Fibroblast of villous mesenchyme (primary cell): ENCODE measurements around the gene SLC22A16. TPM values are rescaled to one million over a fixed set of nuclear protein-coding genes. Genes with fewer than 3 reads are reported as not detected.

Experiments
- DNase-seq: peaks from one replicate; pipeline ENCODE4 v3.0.0-alpha.2; 2010; ENCODE audit warnings: low read depth
- H3K4me3 ChIP-seq: 2 replicates; pipeline ENCODE4 v1.5.1; 2011; ENCODE audit warnings: low read depth, mild to moderate bottlenecking, low read length
- CTCF ChIP-seq: IDR thresholded peaks from 2 replicates; pipeline ENCODE4 v1.5.1; 2012; ENCODE audit warnings: low read depth, mild to moderate bottlenecking, low read length; ENCODE audit not compliant: insufficient read depth
- total RNA-seq: library from RNA; depleted of rRNA; stranded (reverse); fragments of >200 nt; gene quantifications from 2 replicates; pipeline ENCODE4 v1.2.3, GENCODE V29; 2012

The SLC22A16 gene
- total RNA-seq, 1 donor = not detected

GRCh38 chr6:110434961-110435602, 41.3 kb downstream of the SLC22A16 start:
- TF ChIP-seq CTCF = no peak
- no peak overlapping the region for H3K4me3 ChIP-seq
- DNase-seq = no peak

GRCh38 chr6:110432285-110432900, 44.0 kb downstream of the SLC22A16 start:
- H3K4me3 ChIP-seq = no peak overlapping the region
- no peak for TF ChIP-seq CTCF

GRCh38 chr6:110430741-110431140, 45.7 kb downstream of the SLC22A16 start:
- DNase-seq = no peak
- no peak for TF ChIP-seq CTCF
- H3K4me3 ChIP-seq = no peak overlapping the region

More at GRCh38 chr6:110432285-110432900, 44.0 kb downstream of the SLC22A16 start:
- no peak for DNase-seq

GRCh38 chr6:110430236-110430635, 46.2 kb downstream of the SLC22A16 start:
- TF ChIP-seq CTCF = no peak
- no peak for DNase-seq

GRCh38 chr6:110428153-110428552, 48.3 kb downstream of the SLC22A16 start:
- H3K4me3 ChIP-seq = no peak overlapping the region
- DNase-seq = no peak
- no peak for TF ChIP-seq CTCF

More at GRCh38 chr6:110430236-110430635, 46.2 kb downstream of the SLC22A16 start:
- no peak overlapping the region for H3K4me3 ChIP-seq

- no peak for TF ChIP-seq CTCF
- DNase-seq = no peak
- H3K4me3 ChIP-seq = no peak overlapping the region
These were observed 50.6 kb downstream of the SLC22A16 start for GRCh38 chr6:110425816-110426215.
